ENCODE results near the gene PLPP6.

PLPP6 gene

DNA sequence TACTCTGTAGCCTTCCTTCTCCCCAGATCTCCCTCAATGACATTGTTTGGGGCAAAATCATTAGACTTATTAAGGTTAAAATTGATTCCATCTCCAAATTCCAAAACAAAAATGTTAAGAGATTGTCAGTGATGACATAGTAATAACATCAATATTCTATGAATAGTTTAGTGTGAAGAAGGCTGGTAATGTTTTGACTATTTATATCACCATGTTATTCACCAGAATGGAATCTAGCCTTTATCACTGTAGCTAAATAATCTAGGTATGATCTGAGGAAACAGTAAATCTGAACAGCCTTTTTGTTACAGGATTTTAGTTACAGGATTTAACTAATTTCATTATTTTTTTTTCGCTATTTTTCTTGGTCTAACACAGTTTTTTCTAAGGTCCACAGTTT lies 929 bp upstream of the PLPP6 start:
- H3K4me3 ChIP-seq (ENCODE audit: control insufficient read depth, low read depth, low read length) = no peak overlapping the region
- no peak for DNase-seq (ENCODE audit: low read depth)
- TF ChIP-seq, protein P1, sequence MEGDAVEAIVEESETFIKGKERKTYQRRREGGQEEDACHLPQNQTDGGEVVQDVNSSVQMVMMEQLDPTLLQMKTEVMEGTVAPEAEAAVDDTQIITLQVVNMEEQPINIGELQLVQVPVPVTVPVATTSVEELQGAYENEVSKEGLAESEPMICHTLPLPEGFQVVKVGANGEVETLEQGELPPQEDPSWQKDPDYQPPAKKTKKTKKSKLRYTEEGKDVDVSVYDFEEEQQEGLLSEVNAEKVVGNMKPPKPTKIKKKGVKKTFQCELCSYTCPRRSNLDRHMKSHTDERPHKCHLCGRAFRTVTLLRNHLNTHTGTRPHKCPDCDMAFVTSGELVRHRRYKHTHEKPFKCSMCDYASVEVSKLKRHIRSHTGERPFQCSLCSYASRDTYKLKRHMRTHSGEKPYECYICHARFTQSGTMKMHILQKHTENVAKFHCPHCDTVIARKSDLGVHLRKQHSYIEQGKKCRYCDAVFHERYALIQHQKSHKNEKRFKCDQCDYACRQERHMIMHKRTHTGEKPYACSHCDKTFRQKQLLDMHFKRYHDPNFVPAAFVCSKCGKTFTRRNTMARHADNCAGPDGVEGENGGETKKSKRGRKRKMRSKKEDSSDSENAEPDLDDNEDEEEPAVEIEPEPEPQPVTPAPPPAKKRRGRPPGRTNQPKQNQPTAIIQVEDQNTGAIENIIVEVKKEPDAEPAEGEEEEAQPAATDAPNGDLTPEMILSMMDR (IDR thresholded peaks at IDR 0.05; ENCODE audit: control insufficient read depth, insufficient read depth, low read depth, low read length, missing control alignments) = no peak

DNA sequence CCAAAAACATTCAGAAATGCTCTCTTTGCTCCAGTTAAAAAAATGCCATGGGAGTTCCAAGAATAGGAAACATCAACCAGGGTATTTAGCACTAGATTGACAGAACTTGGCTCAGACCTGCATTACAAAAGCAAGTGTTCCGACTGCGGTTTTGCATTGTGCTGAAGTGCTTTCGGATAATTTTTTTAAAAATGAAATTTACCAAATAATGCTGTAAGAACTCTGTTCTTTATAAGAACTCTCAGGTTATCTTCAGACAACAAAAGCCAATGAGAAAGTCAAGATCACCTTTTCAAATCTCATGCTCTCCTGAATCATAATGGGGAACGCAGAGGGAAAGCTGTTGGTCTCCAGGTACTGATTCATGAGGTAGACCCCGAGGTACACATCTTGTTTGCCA lies 483 bp upstream of the PLPP6 start:
- peak overlapping the region; percentile 62 for H3K4me3 ChIP-seq (ENCODE audit: control insufficient read depth, low read depth, low read length)
- TF ChIP-seq, protein P1 (IDR thresholded peaks at IDR 0.05; ENCODE audit: control insufficient read depth, insufficient read depth, low read depth, low read length, missing control alignments) = no peak
- no peak for DNase-seq (ENCODE audit: low read depth)

DNA sequence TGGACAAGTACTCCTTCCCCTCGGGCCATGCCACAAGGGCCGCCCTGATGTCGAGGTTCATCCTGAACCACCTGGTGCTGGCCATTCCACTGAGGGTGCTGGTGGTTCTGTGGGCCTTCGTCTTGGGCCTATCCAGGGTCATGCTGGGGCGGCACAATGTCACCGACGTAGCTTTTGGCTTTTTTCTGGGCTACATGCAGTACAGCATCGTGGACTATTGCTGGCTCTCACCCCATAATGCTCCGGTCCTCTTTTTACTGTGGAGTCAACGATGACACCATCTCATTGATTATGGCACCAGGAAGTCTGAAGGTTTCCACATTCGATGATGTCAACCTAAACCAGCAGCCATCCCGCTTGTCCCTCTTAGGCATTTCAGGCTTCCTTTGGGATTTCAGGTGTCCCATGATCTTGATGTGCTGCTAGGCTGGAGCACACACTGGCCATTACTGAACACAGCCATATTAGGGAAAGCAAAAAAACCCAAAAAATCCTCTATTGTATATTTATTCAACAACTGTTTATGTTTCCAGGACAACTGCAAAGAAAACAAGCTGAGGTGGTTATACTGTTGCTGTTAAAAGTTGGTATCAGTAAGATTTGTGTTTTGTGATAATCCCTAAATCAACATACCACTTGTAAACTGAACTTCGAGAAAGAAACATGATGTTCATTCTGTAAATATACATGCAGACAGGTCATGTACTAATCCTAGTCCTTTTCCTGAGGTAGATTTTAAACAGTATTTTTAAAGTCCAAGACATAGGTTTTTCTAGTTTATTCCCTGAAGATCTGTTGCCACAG lies 1.1 kb downstream of the PLPP6 start:
- TF ChIP-seq, protein P1 (IDR thresholded peaks at IDR 0.05; ENCODE audit: control insufficient read depth, insufficient read depth, low read depth, low read length, missing control alignments) = no peak
- DNase-seq (ENCODE audit: low read depth) = no peak
- H3K4me3 ChIP-seq (ENCODE audit: control insufficient read depth, low read depth, low read length) = peak overlapping the region; percentile 62

DNA sequence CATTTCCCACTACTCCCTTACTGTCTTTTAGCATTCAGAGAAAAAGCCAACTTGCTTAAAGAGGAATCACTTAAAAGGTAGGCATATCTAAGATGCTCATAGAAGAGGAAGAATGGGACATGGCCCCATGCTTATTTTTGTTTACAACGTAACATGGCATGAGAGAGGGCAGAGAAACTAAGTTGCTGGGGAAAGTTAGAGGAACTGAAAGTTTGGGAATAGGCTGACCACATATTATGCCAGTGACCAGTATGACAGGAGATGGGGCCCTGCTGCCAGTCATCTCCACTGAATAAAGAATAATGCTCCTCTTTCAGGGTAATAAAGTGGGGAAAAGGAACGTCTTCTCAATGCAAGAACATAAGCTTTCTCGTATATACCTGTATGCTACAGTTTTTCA lies 1.9 kb downstream of the PLPP6 start:
- H3K4me3 ChIP-seq (ENCODE audit: control insufficient read depth, low read depth, low read length) = no peak overlapping the region
- TF ChIP-seq, protein P1 (IDR thresholded peaks at IDR 0.05; ENCODE audit: control insufficient read depth, insufficient read depth, low read depth, low read length, missing control alignments) = no peak
- DNase-seq (ENCODE audit: low read depth) = no peak

DNA sequence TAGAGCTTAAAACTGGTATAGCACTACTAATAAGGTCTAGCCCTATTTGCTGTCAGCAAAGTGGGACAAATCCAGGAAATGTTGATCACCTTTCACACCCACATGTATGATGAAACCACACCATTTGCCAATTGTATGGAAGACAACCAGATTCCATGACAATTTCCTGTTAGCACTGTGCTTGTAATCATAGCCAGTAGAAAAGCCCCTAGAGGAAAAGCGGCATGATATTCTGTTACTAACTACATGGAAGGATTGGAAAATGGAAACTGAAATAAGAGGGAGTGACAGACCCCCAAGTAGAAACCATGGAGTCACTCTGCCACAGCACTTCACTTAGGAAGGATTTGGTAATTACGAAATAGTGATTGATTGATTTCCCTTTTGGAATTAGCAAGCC lies 3.3 kb downstream of the PLPP6 start:
- no peak overlapping the region for H3K4me3 ChIP-seq (ENCODE audit: control insufficient read depth, low read depth, low read length)
- TF ChIP-seq, protein P1 (IDR thresholded peaks at IDR 0.05; ENCODE audit: control insufficient read depth, insufficient read depth, low read depth, low read length, missing control alignments) = no peak
- no peak for DNase-seq (ENCODE audit: low read depth)

DNA sequence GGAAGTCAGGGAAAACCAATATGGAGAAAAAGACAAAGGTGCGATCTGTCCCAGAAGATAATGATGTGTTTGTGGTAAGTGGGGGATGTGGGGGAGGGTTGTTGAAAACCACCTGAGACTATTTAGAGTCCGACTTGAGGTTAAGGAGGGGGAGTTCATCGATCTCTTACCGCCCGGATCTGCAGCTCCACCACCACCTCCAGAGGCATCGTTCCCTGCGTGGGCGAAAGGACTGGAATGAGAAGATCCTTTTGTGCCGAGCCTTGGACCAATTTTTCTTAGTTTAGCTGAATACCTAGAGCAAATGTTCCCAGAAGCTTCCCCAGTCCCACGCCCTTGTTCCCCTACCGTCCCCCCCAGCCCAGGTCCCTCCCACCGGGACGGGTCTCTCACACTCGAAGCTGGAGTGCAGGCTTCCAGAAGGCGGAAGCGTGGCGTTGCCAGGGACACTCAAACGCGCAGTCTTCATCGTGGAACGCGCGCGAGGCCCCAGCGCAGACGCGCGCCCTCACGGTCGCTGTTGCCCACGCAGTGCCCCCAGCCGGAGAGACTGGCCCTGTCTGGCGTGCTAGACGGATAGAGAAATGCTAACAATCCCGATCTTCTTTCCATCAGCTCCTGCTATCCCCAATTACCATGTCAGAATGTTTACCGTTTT lies 4.1 kb downstream of the PLPP6 start, which contains the start of gene SPATA6L:
TSS of gene SPATA6L (minus strand) at position 439 of the 658 bp plus-strand sequence. CDS start at position 209, 230 bp downstream.
- TF ChIP-seq, protein P1 (IDR thresholded peaks at IDR 0.05; ENCODE audit: control insufficient read depth, insufficient read depth, low read depth, low read length, missing control alignments) = no peak
- H3K4me3 ChIP-seq (ENCODE audit: control insufficient read depth, low read depth, low read length) = peak within 1 kb of the TSS; percentile 68
- no peak for DNase-seq (ENCODE audit: low read depth)
